Thoracic aorta (tissue), 2 donors: ENCODE results near the gene FLII. TPM values are rescaled to one million over a fixed set of nuclear protein-coding genes. Genes with fewer than 3 reads are reported as not detected.

Experiments
- ATAC-seq: fragments of 150-250 bp; one replicate; pipeline ENCODE4 v1.8.0; 2017; ENCODE audit warnings: low read depth; ENCODE audit not compliant: insufficient number of reproducible peaks, low FRiP score
- DNase-seq: peaks from one replicate; pipeline ENCODE4 v3.0.0-alpha.2; 2020; ENCODE audit warnings: low spot score
- H3K27ac ChIP-seq, 2 donors: fragments of 200-600 bp; sonication (generic); 1 replicate in 1 of 2; 2 replicates in 1 of 2; pipeline ENCODE4 v1.5.1; 2016; ENCODE audit warnings: mild to moderate bottlenecking in 2 of 2, moderate library complexity in 2 of 2
- H3K27me3 ChIP-seq: fragments of 200-600 bp; sonication (generic); replicated peaks from 2 replicates; pipeline ENCODE4 v1.6.0; 2016; ENCODE audit warnings: mild to moderate bottlenecking; ENCODE audit not compliant: insufficient read depth
- H3K36me3 ChIP-seq: fragments of 200-600 bp; sonication (generic); one replicate; pipeline ENCODE4 v1.5.1; 2016
- H3K4me1 ChIP-seq, 2 donors: fragments of 200-600 bp; sonication (generic); 1 replicate in 1 of 2; 2 replicates in 1 of 2; pipeline versions ENCODE4 v1.5.1 to v1.6.0; 2016; ENCODE audit warnings: low read depth in 2 of 2, mild to moderate bottlenecking in 1 of 2; ENCODE audit not compliant: control insufficient read depth in 1 of 2
- H3K4me3 ChIP-seq: fragments of 200-600 bp; sonication (generic); 2 replicates; pipeline ENCODE4 v1.5.1; 2016; ENCODE audit warnings: mild to moderate bottlenecking
- H3K9me3 ChIP-seq: fragments of 200-600 bp; sonication (generic); 2 replicates; pipeline ENCODE4 v1.5.1; 2016
- CTCF ChIP-seq: fragments of 200-600 bp; sonication (generic); IDR thresholded peaks from one replicate; pipeline ENCODE4 v1.5.1; 2019; ENCODE audit warnings: antibody characterized with exemption
- total RNA-seq, 2 donors: library from RNA; depleted of rRNA; stranded (reverse); fragments of >200 nt; gene quantifications; one replicate each; pipeline versions ENCODE4 v1.1.0 to v1.2.3, GENCODE V29; 2016

Gene FLII
- total RNA-seq, 2 donors from 2014 or later = 309 to 312 TPM

- Histone ChIP-seq H3K4me1 (peaks cover 11 to 43% of the 10 kb centered on the region in 2 donors), H3K4me3 (no peak overlapping the region), H3K36me3 (peaks cover 24% of the 10 kb centered on the region), H3K9me3 (no peaks in the 10 kb centered on the region), H3K27ac (no peak overlapping the region), H3K27me3 (no peaks in the 10 kb centered on the region)
- no peak for ATAC-seq
- no peak for TF ChIP-seq CTCF
- DNase-seq = no peak
Observed at GRCh38 chr17:18201108-18201507, 57.4 kb downstream of the FLII start.

- DNase-seq (no peak), ATAC-seq (no peak)
- Histone ChIP-seq H3K9me3 (no peaks in the 10 kb centered on the region), H3K27ac (no peak overlapping the region), H3K4me3 (no peak overlapping the region), H3K4me1 (peaks cover 11 to 46% of the 10 kb centered on the region in 2 donors), H3K27me3 (no peaks in the 10 kb centered on the region), H3K36me3 (peaks cover 29% of the 10 kb centered on the region)
- TF ChIP-seq CTCF = no peak
Observed at GRCh38 chr17:18198530-18198929, 60.0 kb downstream of the FLII start.

GRCh38 chr17:18197535-18198194, 60.9 kb downstream of the FLII start:
- Histone ChIP-seq H3K27me3 (no peaks in the 10 kb centered on the region), H3K27ac (no peak overlapping the region), H3K36me3 (peaks cover 29% of the 10 kb centered on the region), H3K4me3 (no peak overlapping the region), H3K9me3 (no peaks in the 10 kb centered on the region), H3K4me1 (peaks cover 11 to 54% of the 10 kb centered on the region in 2 donors)
- ATAC-seq (no peak), DNase-seq (no peak)
- TF ChIP-seq CTCF = no peak

- H3K4me3 ChIP-seq = no peak overlapping the region
- ATAC-seq = no peak
- no peaks in the 10 kb centered on the region for H3K9me3 ChIP-seq
- peaks cover 30 to 66% of the 10 kb centered on the region in 2 donors for H3K4me1 ChIP-seq
- no peak for TF ChIP-seq CTCF
- peaks cover 29% of the 10 kb centered on the region for H3K36me3 ChIP-seq
- H3K27ac ChIP-seq = no peak overlapping the region
- no peak for DNase-seq
- H3K27me3 ChIP-seq = no peaks in the 10 kb centered on the region
Observed at GRCh38 chr17:18195246-18195645, 63.3 kb downstream of the FLII start.

Other genes with a start within 250 kb of the FLII start
- 10 to 100 TPM; 11.8 to 19.0 TPM for gene ATPAF2, start 219.6 kb downstream of the FLII start, total RNA-seq
- 10 to 100 TPM; 13.5 to 16.4 TPM for gene GID4, start 219.3 kb downstream of the FLII start, total RNA-seq
- gene DRG2, start 170.8 kb downstream of the FLII start, total RNA-seq = 10 to 100 TPM; 42.3 to 55.6 TPM
- gene MYO15A, start 150.0 kb downstream of the FLII start, total RNA-seq = 1 to 10 TPM; 2.3 to 6.1 TPM
- gene ALKBH5, start 74.9 kb downstream of the FLII start, total RNA-seq = 100 to 1,000 TPM in 1 of 2 donors, 10 to 100 TPM in 1; 89.6 to 105 TPM
- 10 to 100 TPM; 17.1 to 30.3 TPM for gene LLGL1, start 33.1 kb downstream of the FLII start, total RNA-seq
- 10 to 100 TPM; 31.7 to 33.8 TPM for gene MIEF2, start 1.9 kb upstream of the FLII start, total RNA-seq
- 10 to 100 TPM; 33.4 to 54.6 TPM for gene TOP3A, start 56.3 kb upstream of the FLII start, total RNA-seq
- gene SMCR8, start 56.6 kb upstream of the FLII start, total RNA-seq = 10 to 100 TPM; 12.6 to 21.5 TPM
- gene SHMT1, start 104.8 kb upstream of the FLII start, total RNA-seq = 10 to 100 TPM; 15.9 to 28.0 TPM
- gene EVPLL, start 119.0 kb upstream of the FLII start, total RNA-seq = not detected
- not detected for gene LGALS9C, start 218.1 kb upstream of the FLII start, total RNA-seq